Karpas-422 (cell line): ENCODE results near the gene MRC2. TPM values are rescaled to one million over a fixed set of nuclear protein-coding genes. Genes with fewer than 3 reads are reported as not detected.

Experiments used
- DNase-seq: peaks from one replicate; pipeline ENCODE4 v3.0.0-alpha.2; 2015
- H2AFZ ChIP-seq: fragments of 200-600 bp; sonication (generic); 2 replicates; pipeline ENCODE4 v1.6.1; 2014; ENCODE audit warnings: antibody characterized with exemption, low read length, mixed read lengths
- H3K27ac ChIP-seq: fragments of 200-600 bp; sonication (generic); 2 replicates; pipeline ENCODE4 v1.5.1; 2014; ENCODE audit warnings: mild to moderate bottlenecking, low read length, moderate library complexity
- H3K27me3 ChIP-seq: fragments of 200-600 bp; sonication (generic); 2 replicates; pipeline ENCODE4 v1.6.1; 2014; ENCODE audit warnings: low read length, mixed read lengths
- H3K36me3 ChIP-seq: fragments of 200-600 bp; sonication (generic); 2 replicates; pipeline ENCODE4 v1.6.1; 2014; ENCODE audit warnings: low read length, mixed read lengths; ENCODE audit not compliant: insufficient read depth
- H3K4me1 ChIP-seq: fragments of 200-600 bp; sonication (generic); 2 replicates; pipeline ENCODE4 v1.6.1; 2014; ENCODE audit warnings: mild to moderate bottlenecking, low read length, mixed read lengths
- H3K4me2 ChIP-seq: fragments of 200-600 bp; sonication (generic); 2 replicates; pipeline ENCODE4 v1.6.1; 2014; ENCODE audit warnings: low read length, low read depth, mild to moderate bottlenecking; ENCODE audit not compliant: poor library complexity, severe bottlenecking
- H3K4me3 ChIP-seq: fragments of 200-600 bp; sonication (generic); 2 replicates; pipeline ENCODE4 v1.5.1; 2014; ENCODE audit warnings: mild to moderate bottlenecking, antibody characterized with exemption, low read length, mixed read lengths
- H3K79me2 ChIP-seq: fragments of 200-600 bp; sonication (generic); 2 replicates; pipeline ENCODE4 v1.6.1; 2014; ENCODE audit warnings: mild to moderate bottlenecking, low read length, mixed read lengths
- H3K9ac ChIP-seq: fragments of 200-600 bp; sonication (generic); 2 replicates; pipeline ENCODE4 v1.6.0; 2014; ENCODE audit warnings: low read length
- H3K9me2 ChIP-seq: fragments of 200-600 bp; sonication (generic), shearing (Covaris generic); replicated peaks from 2 replicates; pipeline ENCODE4 v1.6.0; 2014; ENCODE audit warnings: mild to moderate bottlenecking, low read length, moderate library complexity; ENCODE audit not compliant: insufficient read depth
- H3K9me3 ChIP-seq: fragments of 300-700, 200-600 bp; sonication (generic); 2 replicates; pipeline ENCODE4 v1.6.1; 2014; ENCODE audit warnings: low read length, mixed read lengths
- H4K20me1 ChIP-seq: fragments of 200-600 bp; sonication (generic); 2 replicates; pipeline ENCODE4 v1.6.1; 2014; ENCODE audit warnings: mild to moderate bottlenecking, antibody characterized with exemption, low read length, low read depth; ENCODE audit not compliant: insufficient read depth
- total RNA-seq: library from RNA; depleted of rRNA; stranded (reverse); fragments of >200 nt; shearing (Covaris generic); gene quantifications from 2 replicates; pipeline ENCODE4 v1.2.3, GENCODE V29; 2014; ENCODE audit warnings: low replicate concordance

Gene MRC2
- total RNA-seq, 1 experiment from 2014 or later, result 0.26 TPM

- Histone ChIP-seq H3K27ac (no peak overlapping the region), H3K9me2 (no peaks in the 10 kb centered on the region), H4K20me1 (no peaks in the 10 kb centered on the region), H3K4me1 (no peaks in the 10 kb centered on the region), H3K36me3 (no peaks in the 10 kb centered on the region), H3K9ac (no peak overlapping the region), H2AFZ (no peak overlapping the region), H3K9me3 (no peaks in the 10 kb centered on the region), H3K4me3 (no peak overlapping the region), H3K27me3 (no peaks in the 10 kb centered on the region), H3K4me2 (no peak overlapping the region), H3K79me2 (no peaks in the 10 kb centered on the region)
- DNase-seq, result no peak
Observed at GRCh38 chr17:62712171-62712581, 84.7 kb downstream of the MRC2 start.

DNA sequence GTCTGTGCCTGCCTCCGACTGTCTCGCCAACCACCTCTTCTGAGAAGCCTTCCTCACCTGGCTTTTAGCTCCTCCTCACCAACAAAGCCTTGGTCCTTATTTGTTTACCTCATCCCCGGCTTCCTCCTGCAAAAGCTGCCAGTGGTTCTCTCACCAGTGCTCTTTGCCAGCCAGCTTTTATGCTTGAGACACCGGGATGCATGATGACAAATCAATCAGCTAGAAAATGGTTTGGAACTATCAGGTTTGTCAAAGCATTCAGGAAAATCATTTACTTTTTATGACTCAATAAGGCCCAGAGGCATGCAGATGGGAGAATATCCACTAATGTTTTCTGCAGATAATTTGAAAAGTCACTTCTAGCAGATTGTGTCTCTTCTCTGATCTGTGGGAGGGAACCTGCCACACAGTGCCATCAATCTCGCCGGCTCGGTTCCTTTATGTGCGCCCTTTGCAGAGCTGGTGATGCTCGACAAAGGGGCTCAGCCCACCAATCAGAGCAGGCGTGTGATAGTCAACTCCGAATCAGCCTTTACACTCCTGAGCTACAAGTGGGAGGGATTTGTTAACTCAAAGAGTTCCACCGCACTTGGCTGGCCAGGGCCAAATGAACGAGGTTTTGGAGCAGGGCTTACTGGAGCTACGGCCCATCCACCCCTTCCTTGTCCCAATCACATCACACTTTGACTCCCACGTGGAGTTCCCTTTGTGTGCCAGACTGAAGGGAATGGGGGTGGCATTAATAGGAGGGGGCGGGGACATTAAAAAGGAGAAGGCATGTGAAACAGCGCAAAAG is 85.8 kb downstream of the MRC2 start:
- Histone ChIP-seq H3K27ac (no peak overlapping the region), H2AFZ (no peak overlapping the region), H3K4me2 (no peak overlapping the region), H3K27me3 (no peaks in the 10 kb centered on the region), H3K9me3 (no peaks in the 10 kb centered on the region), H4K20me1 (no peaks in the 10 kb centered on the region), H3K36me3 (no peaks in the 10 kb centered on the region), H3K4me3 (no peak overlapping the region), H3K9ac (no peak overlapping the region), H3K4me1 (peaks cover 6% of the 10 kb centered on the region; the same call in 1 of the 2 replicates), H3K9me2 (no peaks in the 10 kb centered on the region), H3K79me2 (no peaks in the 10 kb centered on the region)
- no peak for DNase-seq

DNA sequence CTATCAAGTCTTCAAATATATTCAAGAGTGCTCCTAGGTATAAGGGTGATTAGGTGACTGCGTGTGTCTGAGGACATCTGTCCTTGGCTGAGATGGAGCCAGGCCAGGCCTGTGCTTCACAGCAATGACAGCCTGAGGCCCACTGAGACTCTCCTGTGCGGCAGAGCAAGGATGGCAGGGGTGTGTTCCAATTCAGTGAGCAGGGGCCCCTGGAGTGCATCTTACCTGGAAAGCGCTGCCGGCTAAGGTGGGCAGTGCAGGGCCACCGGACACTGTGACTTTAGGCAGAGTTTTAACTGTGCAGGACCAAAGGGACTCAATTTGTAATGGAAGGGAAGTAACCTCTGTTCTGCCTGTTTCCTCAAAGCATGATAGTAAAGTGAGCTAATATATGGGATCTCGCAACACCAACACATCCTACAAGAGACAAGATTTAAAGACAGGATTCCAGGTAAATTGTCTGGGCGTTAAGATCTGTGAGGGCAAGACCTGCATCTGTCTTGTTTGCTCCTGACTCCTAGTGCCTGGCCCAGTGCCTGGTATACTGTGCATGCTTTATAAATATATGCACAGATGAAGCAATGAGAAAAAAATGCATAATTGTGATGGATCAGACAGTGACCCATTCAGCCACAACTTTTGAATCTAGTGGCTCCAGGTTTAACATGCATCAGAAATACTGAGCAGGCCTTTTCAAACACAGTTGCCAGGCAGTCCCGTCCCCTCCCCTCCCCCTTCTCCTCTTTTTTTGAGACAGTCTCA is 86.7 kb downstream of the MRC2 start:
- no peak overlapping the region for H3K4me2 ChIP-seq
- no peak overlapping the region for H2AFZ ChIP-seq
- no peaks in the 10 kb centered on the region for H3K36me3 ChIP-seq

DNA sequence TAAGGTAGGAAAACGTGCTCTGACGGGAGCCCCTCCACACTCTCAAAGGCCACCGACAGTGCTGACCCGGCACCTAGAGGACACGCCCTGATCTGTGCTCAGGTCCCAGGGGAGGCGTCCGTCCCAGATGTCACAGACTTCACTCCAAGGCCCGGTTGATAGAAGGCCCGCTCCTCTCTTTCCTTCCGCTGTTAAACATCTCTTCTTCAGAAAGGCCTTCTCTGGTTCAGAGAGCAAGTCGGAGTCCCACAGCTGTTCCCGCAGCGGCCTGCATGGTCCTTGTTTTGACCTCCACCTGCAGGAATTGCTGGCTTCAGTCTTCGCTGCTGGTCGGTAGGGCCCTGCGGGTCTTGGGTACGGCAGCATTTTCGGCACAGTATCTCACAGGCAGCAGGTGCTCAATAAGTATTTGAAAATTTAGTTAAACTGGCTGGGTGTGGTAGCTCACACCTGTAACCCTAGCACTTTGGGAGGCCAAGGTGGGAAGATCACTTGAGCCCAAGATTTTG is 88.5 kb downstream of the MRC2 start:
- H3K27me3 ChIP-seq, result no peaks in the 10 kb centered on the region
- H3K4me3 ChIP-seq, result no peak overlapping the region
- H3K4me2 ChIP-seq, result no peak overlapping the region
- DNase-seq, result no peak
- H3K79me2 ChIP-seq, result no peaks in the 10 kb centered on the region
- H3K36me3 ChIP-seq, result no peaks in the 10 kb centered on the region
- H3K9ac ChIP-seq, result no peak overlapping the region
- no peak overlapping the region for H2AFZ ChIP-seq
- no peaks in the 10 kb centered on the region for H3K9me2 ChIP-seq
- H3K4me1 ChIP-seq, result peaks cover 23% of the 10 kb centered on the region
- no peaks in the 10 kb centered on the region for H3K9me3 ChIP-seq
- no peak overlapping the region for H3K27ac ChIP-seq
- H4K20me1 ChIP-seq, result no peaks in the 10 kb centered on the region

More for the DNA sequence above, 86.7 kb downstream of the MRC2 start:
- Histone ChIP-seq H3K79me2 (no peaks in the 10 kb centered on the region), H4K20me1 (no peaks in the 10 kb centered on the region), H3K9ac (no peak overlapping the region), H3K9me3 (no peaks in the 10 kb centered on the region), H3K4me3 (no peak overlapping the region), H3K4me1 (peaks cover 6% of the 10 kb centered on the region), H3K27ac (no peak overlapping the region), H3K9me2 (no peaks in the 10 kb centered on the region), H3K27me3 (no peaks in the 10 kb centered on the region)
- no peak for DNase-seq

DNA sequence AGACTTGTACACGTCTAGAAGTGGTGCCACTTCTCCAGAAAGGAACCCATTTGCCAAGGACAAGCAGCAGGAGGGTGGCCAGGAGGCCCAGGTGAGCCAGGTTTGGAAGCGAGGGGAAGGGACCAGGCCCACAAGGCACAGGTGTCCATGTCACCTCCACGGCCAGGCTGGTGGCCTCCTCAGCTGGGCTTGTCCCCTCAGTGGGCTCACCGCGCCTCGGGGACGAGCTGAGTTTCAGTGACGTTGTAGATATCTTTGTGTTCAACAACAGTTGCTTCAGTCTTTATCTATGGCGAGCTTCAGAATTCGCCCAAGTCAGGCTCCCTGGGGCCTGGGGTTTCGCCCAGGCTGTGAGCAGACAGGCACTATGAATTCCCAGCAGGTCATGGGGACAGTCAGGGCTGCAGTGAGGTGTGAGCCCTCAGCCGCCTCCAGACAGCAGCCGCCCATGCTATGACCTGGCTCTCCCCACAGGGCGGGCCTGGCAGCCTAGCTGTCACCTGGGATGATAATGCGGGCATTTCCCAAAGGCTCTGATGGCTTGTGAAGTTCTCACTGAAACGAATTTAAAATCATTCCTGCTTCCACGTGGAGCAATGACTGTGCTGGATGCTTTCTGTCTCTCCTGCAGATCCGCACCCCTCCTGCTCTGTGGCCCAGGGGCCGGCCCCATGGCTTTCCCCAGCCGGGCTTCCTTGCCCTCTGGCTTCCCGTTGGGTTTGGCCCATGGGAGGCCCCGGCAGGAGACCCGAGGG is 89.5 kb downstream of the MRC2 start:
- no peak overlapping the region for H3K4me2 ChIP-seq
- H3K79me2 ChIP-seq, result no peaks in the 10 kb centered on the region
- H3K27me3 ChIP-seq, result no peaks in the 10 kb centered on the region
- no peak overlapping the region for H3K27ac ChIP-seq
- no peaks in the 10 kb centered on the region for H3K9me2 ChIP-seq
- no peak overlapping the region for H3K4me3 ChIP-seq
- H2AFZ ChIP-seq, result no peak overlapping the region
- no peak overlapping the region for H3K9ac ChIP-seq
- H3K4me1 ChIP-seq, result peaks cover 31% of the 10 kb centered on the region
- H4K20me1 ChIP-seq, result no peaks in the 10 kb centered on the region
- DNase-seq, result no peak
- H3K36me3 ChIP-seq, result no peaks in the 10 kb centered on the region
- H3K9me3 ChIP-seq, result no peaks in the 10 kb centered on the region

DNA sequence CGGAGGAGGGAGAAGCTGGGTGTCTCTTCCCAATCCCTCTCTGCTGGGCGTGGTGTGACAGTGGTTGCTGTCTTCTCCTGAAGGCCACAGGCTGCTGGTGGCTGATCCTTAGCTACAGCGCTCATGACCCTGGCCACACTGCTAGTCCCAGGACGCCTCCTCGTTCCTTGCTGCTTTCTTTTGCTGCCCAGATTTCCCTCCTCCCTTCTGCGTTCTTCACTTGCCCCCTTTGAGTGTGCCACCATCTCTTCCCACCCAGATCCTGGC is 90.1 kb downstream of the MRC2 start:
- Histone ChIP-seq H3K9ac (no peak overlapping the region), H3K9me3 (no peaks in the 10 kb centered on the region), H3K79me2 (no peaks in the 10 kb centered on the region), H4K20me1 (no peaks in the 10 kb centered on the region), H3K4me1 (peaks cover 31% of the 10 kb centered on the region), H3K4me2 (no peak overlapping the region), H2AFZ (no peak overlapping the region), H3K27ac (no peak overlapping the region), H3K36me3 (no peaks in the 10 kb centered on the region), H3K9me2 (no peaks in the 10 kb centered on the region), H3K27me3 (no peaks in the 10 kb centered on the region), H3K4me3 (no peak overlapping the region)
- no peak for DNase-seq

GRCh38 chr17:62717889-62718288 is 90.4 kb downstream of the MRC2 start:
- no peak for DNase-seq
- H3K4me3 ChIP-seq, result no peak overlapping the region
- no peak overlapping the region for H3K4me2 ChIP-seq
- H3K9me2 ChIP-seq, result no peaks in the 10 kb centered on the region
- no peak overlapping the region for H3K9ac ChIP-seq
- H4K20me1 ChIP-seq, result no peaks in the 10 kb centered on the region
- no peaks in the 10 kb centered on the region for H3K27me3 ChIP-seq
- H2AFZ ChIP-seq, result no peak overlapping the region
- H3K4me1 ChIP-seq, result peaks cover 31% of the 10 kb centered on the region
- no peaks in the 10 kb centered on the region for H3K79me2 ChIP-seq
- H3K27ac ChIP-seq, result no peak overlapping the region
- no peaks in the 10 kb centered on the region for H3K36me3 ChIP-seq
- H3K9me3 ChIP-seq, result no peaks in the 10 kb centered on the region

- peaks cover 31% of the 10 kb centered on the region for H3K4me1 ChIP-seq
- no peak for DNase-seq
- H3K27ac ChIP-seq, result no peak overlapping the region
- H3K9ac ChIP-seq, result no peak overlapping the region
- H3K9me2 ChIP-seq, result no peaks in the 10 kb centered on the region
- no peak overlapping the region for H2AFZ ChIP-seq
- no peaks in the 10 kb centered on the region for H3K79me2 ChIP-seq
- H3K4me3 ChIP-seq, result no peak overlapping the region
- H3K27me3 ChIP-seq, result no peaks in the 10 kb centered on the region
- H3K9me3 ChIP-seq, result no peaks in the 10 kb centered on the region
- no peaks in the 10 kb centered on the region for H4K20me1 ChIP-seq
- no peak overlapping the region for H3K4me2 ChIP-seq
- no peaks in the 10 kb centered on the region for H3K36me3 ChIP-seq
Observed at GRCh38 chr17:62718429-62718828, 91.0 kb downstream of the MRC2 start.
